Heart right ventricle (tissue), 16 donors: Measurements from ENCODE around the gene LRRC56. TPM values are rescaled to one million over a fixed set of nuclear protein-coding genes. Genes with fewer than 3 reads are reported as not detected.
"Not testable (repeated sequence)": the region's sequence is repeated elsewhere in the genome, so short reads cannot be mapped to it uniquely, and the experiment has no call there.

ENCODE experiments used
- ATAC-seq, 8 donors: fragments of 200-7000 bp; cut with Tn5 transposase; one replicate each; pipeline ENCODE4 v1.9.1; 2020; ENCODE audit warnings: mild to moderate bottlenecking in 8 of 8, moderate library complexity in 8 of 8, moderate number of reproducible peaks in 1 of 8
- DNase-seq, 2 donors: peaks; one replicate each; pipeline ENCODE4 v3.0.0-alpha.2; 2020
- H3K27ac ChIP-seq, 10 donors: fragments of 200-600 bp; sonication (generic) in 2 of 10; one replicate each; pipeline versions ENCODE4 v1.5.0 to v1.8.0; 2020 to 2022; ENCODE audit warnings: mild to moderate bottlenecking in 3 of 10
- H3K27me3 ChIP-seq, 7 donors: fragments of 200-600 bp; one replicate each; pipeline ENCODE4 v1.8.0; 2021 to 2022; ENCODE audit warnings: mild to moderate bottlenecking in 2 of 7
- H3K36me3 ChIP-seq, 9 donors: fragments of 200-600 bp; sonication (generic) in 1 of 9; one replicate each; pipeline versions ENCODE4 v1.5.0 to v1.8.0; 2020 to 2022; ENCODE audit warnings: mild to moderate bottlenecking in 2 of 9
- H3K4me1 ChIP-seq, 9 donors: fragments of 200-600 bp; sonication (generic) in 1 of 9; one replicate each; pipeline versions ENCODE4 v1.5.0 to v1.8.0; 2020 to 2022; ENCODE audit warnings: mild to moderate bottlenecking in 4 of 9
- H3K4me3 ChIP-seq, 10 donors: fragments of 200-600 bp; sonication (generic) in 2 of 10; one replicate each; pipeline versions ENCODE4 v1.5.0 to v1.8.0; 2020 to 2022; ENCODE audit warnings: mild to moderate bottlenecking in 7 of 10, moderate library complexity in 2 of 10
- H3K9me3 ChIP-seq, 11 donors: fragments of 200-600 bp in 10 of 11; sonication (generic) in 2 of 11; one replicate each; pipeline versions ENCODE4 v1.5.0 to v1.8.0; 2013 to 2022; ENCODE audit warnings: mild to moderate bottlenecking in 2 of 11, control low read depth in 1 of 11, moderate library complexity in 1 of 11
- CTCF ChIP-seq, 9 donors: fragments of 200-600 bp; sonication (generic) in 2 of 9; IDR thresholded peaks; one replicate each; pipeline versions ENCODE4 v1.5.0 to v1.8.0; 2021 to 2022; ENCODE audit warnings: antibody characterized with exemption in 9 of 9, mild to moderate bottlenecking in 5 of 9, moderate library complexity in 1 of 9
- WGBS, 2 donors: extraction: QIAGEN DNeasy Blood & Tissue Kit; methylation state at CpG; one replicate each; pipeline ENCODE4 v1.1.7; 2013; ENCODE audit warnings: inconsistent platforms in 1 of 2; 5-methylcytosine and 5-hydroxymethylcytosine counted together
- intact Hi-C, 10 donors: fragments of 100-400 bp; cut with DNase I; formaldehyde crosslinking; loops; one replicate each; pipeline versions ENCODE4 v1.11.1 to v1.14.2; 2022
- polyA plus RNA-seq, 2 donors: library from polyadenylated mRNA; stranded (reverse); fragments of 200-250 nt; gene quantifications; one replicate each; pipeline ENCODE4 v1.2.3, GENCODE V29; 2013
- total RNA-seq, 10 donors: library from RNA; stranded (reverse); fragmentation: NEBNext Ultra II Directional in 3 of 10; extraction: Animal tissue kit (Norgen Biotek cat#: 25700) in 3 of 10; gene quantifications; one replicate each; pipeline versions ENCODE4 v1.2.1 to v1.2.4, GENCODE V29; 2021 to 2023
- donor health status: Arrhythmogenic right ventricular cardiomyopathy.
- donor health status: ischemic (EF 13 %, LVEDD 7.1; RV severe dilation, severe dysfunction).
- donor health status: healthy with polysubstance abuse.
- donor health status: DM: no; HTN: yes; CAD: no.
- donor health status: DM: no; HTN: no; CAD: no.
- donor health status: ischemic (EF 25% LVEDD 6.9; RV normal size, moderate dysfunction).
- donor health status: ischemic (EF 25% LVEDD 5.7; RV mildly dilated, moderate dysfunction).
- donor health status: healthy.
- donor health status: DM: yes; HTN: yes; CAD: no.
- donor health status: Ischemic cardiomyopathy.
- donor health status: ischemic (EF 35%, LVEDD 5.7; RV mildly dilated, moderate dysfunction).
- donor health status: nonischemic (EF 11% LVEDD 7.7; RV severe dilation, severe dysfunction).
- donor health status: DM: yes; HTN: yes; CAD: no.
- donor health status: PGD.
- donor health status: ischemic (EF 29% LVEDD 5.4; RV normal size, mild dysfunction).
- donor health status: nonischemic (EF 23%, LVEDD 6.1; RV moderate dilation, normal function).

Gene LRRC56
- total and polyA plus RNA-seq, 12 donors: 0.13 to 0.49 (median 0.21) TPM; not detected in 2

GRCh38 chr11:512761-513595 is 24.3 kb upstream of the LRRC56 start:
- no peak overlapping the region for H3K27ac ChIP-seq
- no peaks in the 10 kb centered on the region for H3K27me3 ChIP-seq
- intact Hi-C loops: loop anchor here in 3 of 10 donors (10.0 kb wide), 3 partner anchors 62 to 118 kb away; partner anchors contain the start of genes PHRF1 (in 1 of the 3) and PKP3 (in 1 of the 3)
- WGBS, 2 donors: 92 to 94% methylated on average over 29 of the region's 29 CpGs
- no peak overlapping the region for H3K4me3 ChIP-seq
- peaks cover 0 to 14% (median 0%) of the 10 kb centered on the region in 11 donors for H3K9me3 ChIP-seq
- no peak for ATAC-seq
- no peak for TF ChIP-seq CTCF (IDR thresholded peaks at IDR 0.05)
- no peak for DNase-seq
- peaks cover 0 to 72% (median 0%) of the 10 kb centered on the region in 9 donors for H3K36me3 ChIP-seq
- peaks cover 0 to 5% (median 2%) of the 10 kb centered on the region in 9 donors for H3K4me1 ChIP-seq

GRCh38 chr11:514606-515005 is 22.7 kb upstream of the LRRC56 start:
- TF ChIP-seq CTCF (IDR thresholded peaks at IDR 0.05): no peak
- Histone ChIP-seq H3K27me3 (no peaks in the 10 kb centered on the region), H3K4me3 (no peak overlapping the region), H3K36me3 (peaks cover 0 to 58% (median 0%) of the 10 kb centered on the region in 9 donors), H3K9me3 (peaks cover 0 to 14% (median 0%) of the 10 kb centered on the region in 11 donors), H3K27ac (no peak overlapping the region), H3K4me1 (peaks cover 0 to 11% (median 5%) of the 10 kb centered on the region in 9 donors)
- ATAC-seq (no peak), DNase-seq (no peak)
- WGBS, 2 donors: 92 to 93% methylated on average over 10 of the region's 10 CpGs
- intact Hi-C loops: loop anchor here in 5 of 10 donors (5.0 to 10.0 kb wide), 5 partner anchors 60 to 120 kb away; partner anchors contain the start of genes PHRF1 (in 1 of the 5) and PKP3 (in 1 of the 5)

GRCh38 chr11:515131-515530 is 22.2 kb upstream of the LRRC56 start:
- DNase-seq (no peak), ATAC-seq (no peak)
- Histone ChIP-seq H3K4me1 (peaks cover 0 to 11% (median 5%) of the 10 kb centered on the region in 9 donors), H3K27ac (no peak overlapping the region), H3K4me3 (no peak overlapping the region), H3K36me3 (peaks cover 0 to 53% (median 0%) of the 10 kb centered on the region in 9 donors), H3K27me3 (no peaks in the 10 kb centered on the region), H3K9me3 (peaks cover 0 to 14% (median 0%) of the 10 kb centered on the region in 11 donors)
- 93 to 95% methylated on average over 6 of the region's 6 CpGs for WGBS, 2 donors
- intact Hi-C loops: loop anchor here in 5 of 10 donors (5.0 to 10.0 kb wide), 5 partner anchors 60 to 120 kb away; partner anchors contain the start of genes PHRF1 (in 1 of the 5) and PKP3 (in 1 of the 5)
- no peak for TF ChIP-seq CTCF (IDR thresholded peaks at IDR 0.05)

GRCh38 chr11:516400-516799 is 20.9 kb upstream of the LRRC56 start:
- no peak overlapping the region for H3K4me3 ChIP-seq
- no peak overlapping the region for H3K27ac ChIP-seq
- no peak for DNase-seq
- 96 to 97% methylated on average over 4 of the region's 4 CpGs for WGBS, 2 donors
- H3K9me3 ChIP-seq: peaks cover 0 to 14% (median 0%) of the 10 kb centered on the region in 11 donors
- intact Hi-C loops: loop anchor here in 5 of 10 donors (5.0 to 10.0 kb wide), 5 partner anchors 58 to 122 kb away; partner anchors contain the start of genes PHRF1 (in 1 of the 5) and PKP3 (in 1 of the 5)
- peaks cover 0 to 11% (median 5%) of the 10 kb centered on the region in 9 donors for H3K4me1 ChIP-seq
- ATAC-seq: no peak
- peaks cover 0 to 42% (median 0%) of the 10 kb centered on the region in 9 donors for H3K36me3 ChIP-seq
- no peaks in the 10 kb centered on the region for H3K27me3 ChIP-seq
- no peak for TF ChIP-seq CTCF (IDR thresholded peaks at IDR 0.05)

- Histone ChIP-seq H3K4me1 (peaks cover 0 to 11% (median 5%) of the 10 kb centered on the region in 9 donors), H3K36me3 (peaks cover 0 to 35% (median 0%) of the 10 kb centered on the region in 9 donors), H3K9me3 (peaks cover 0 to 14% (median 0%) of the 10 kb centered on the region in 11 donors)
- intact Hi-C loops: loop anchor here in 5 of 10 donors (5.0 to 10.0 kb wide), 5 partner anchors 58 to 122 kb away; partner anchors contain the start of genes PHRF1 (in 1 of the 5) and PKP3 (in 1 of the 5)
- WGBS, 2 donors: 97 to 98% methylated on average over 43 of the region's 43 CpGs
- not testable (repeated sequence) for DNase-seq, H3K4me3 ChIP-seq, H3K27ac ChIP-seq, H3K27me3 ChIP-seq
- ATAC-seq: peak in 1 of 8 donors; percentile 7
These were observed 20.2 kb upstream of the LRRC56 start for GRCh38 chr11:516918-517685.
